GM18909 (cell line): Measurements from ENCODE around the gene ZNF786.
"Not testable (repeated sequence)": the region's sequence is repeated elsewhere in the genome, so short reads cannot be mapped to it uniquely, and the experiment has no call there.

Experiments used
- ATAC-seq: cut with Tn5 transposase; IDR thresholded peaks from one replicate; pipeline ENCODE4 v1.9.1; 2021; ENCODE audit warnings: mild to moderate bottlenecking; ENCODE audit not compliant: unreplicated experiment, poor library complexity

ZNF786 gene, protein sequence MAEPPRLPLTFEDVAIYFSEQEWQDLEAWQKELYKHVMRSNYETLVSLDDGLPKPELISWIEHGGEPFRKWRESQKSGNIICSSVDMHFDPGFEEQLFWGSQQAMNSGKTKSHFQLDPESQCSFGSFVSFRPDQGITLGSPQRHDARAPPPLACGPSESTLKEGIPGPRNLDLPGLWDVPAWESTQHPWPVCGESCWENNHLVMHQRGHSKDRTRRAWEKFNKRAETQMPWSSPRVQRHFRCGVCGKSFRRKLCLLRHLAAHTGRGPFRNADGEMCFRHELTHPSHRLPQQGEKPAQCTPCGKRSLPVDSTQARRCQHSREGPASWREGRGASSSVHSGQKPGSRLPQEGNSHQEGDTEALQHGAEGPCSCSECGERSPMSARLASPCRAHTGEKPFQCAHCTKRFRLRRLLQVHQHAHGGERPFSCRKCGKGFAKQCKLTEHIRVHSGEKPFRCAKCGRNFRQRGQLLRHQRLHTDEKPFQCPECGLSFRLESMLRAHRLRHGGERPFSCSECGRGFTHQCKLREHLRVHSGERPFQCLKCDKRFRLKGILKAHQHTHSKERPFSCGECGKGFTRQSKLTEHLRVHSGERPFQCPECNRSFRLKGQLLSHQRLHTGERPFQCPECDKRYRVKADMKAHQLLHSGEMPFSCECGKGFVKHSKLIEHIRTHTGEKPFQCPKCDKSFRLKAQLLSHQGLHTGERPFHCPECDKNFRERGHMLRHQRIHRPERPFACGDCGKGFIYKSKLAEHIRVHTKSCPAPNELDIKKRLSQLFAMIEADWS

DNA sequence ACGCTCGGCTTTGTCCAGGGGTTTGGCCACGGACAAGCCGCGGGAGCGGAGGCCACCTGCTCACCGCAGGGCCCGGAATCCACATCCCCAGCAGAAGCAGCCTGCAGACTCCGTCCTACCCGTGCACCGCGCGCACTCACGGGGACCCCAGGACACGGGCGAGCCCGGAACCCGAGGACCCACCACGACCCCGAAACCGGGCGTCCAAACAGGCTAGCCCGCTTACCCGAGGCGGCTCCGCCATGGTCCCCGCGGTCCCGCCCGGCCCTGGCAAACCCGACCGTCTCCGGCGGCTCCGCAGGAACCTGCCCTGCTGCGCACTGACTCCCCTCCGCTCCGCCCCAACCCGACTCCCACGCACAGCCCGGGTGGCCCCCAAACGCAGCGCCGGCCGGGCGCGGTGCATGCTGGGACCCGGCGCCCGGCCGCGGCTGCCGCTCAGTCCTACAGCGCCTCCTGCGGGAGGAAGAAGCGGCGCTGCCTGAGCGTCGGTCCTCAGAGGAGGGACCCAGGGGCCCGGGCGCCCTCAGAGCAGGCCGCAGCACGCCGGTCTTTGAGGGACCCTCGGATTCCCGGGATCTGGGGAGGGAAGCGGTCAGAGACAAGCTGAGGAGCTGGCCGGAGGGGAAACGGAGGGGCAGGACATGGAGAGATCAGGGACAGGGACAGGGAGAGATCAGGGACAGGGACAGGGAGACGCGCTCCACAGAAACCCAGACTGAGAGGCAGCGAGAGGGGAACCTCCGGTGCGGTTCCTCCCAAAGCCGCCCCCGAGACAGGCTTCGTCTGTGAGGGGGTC, at the start of gene ZNF786:
Gene ZNF786 (minus strand): TSS at position 322 of the 799 bp plus-strand sequence. CDS start 78 bp downstream, at position 244.
- peak; percentile 86 for ATAC-seq

GRCh38 chr7:149136118-149136517, 45.6 kb upstream of the ZNF786 start:
- no peak for ATAC-seq

GRCh38 chr7:149133028-149133710, 42.7 kb upstream of the ZNF786 start:
- ATAC-seq, result no peak

DNA sequence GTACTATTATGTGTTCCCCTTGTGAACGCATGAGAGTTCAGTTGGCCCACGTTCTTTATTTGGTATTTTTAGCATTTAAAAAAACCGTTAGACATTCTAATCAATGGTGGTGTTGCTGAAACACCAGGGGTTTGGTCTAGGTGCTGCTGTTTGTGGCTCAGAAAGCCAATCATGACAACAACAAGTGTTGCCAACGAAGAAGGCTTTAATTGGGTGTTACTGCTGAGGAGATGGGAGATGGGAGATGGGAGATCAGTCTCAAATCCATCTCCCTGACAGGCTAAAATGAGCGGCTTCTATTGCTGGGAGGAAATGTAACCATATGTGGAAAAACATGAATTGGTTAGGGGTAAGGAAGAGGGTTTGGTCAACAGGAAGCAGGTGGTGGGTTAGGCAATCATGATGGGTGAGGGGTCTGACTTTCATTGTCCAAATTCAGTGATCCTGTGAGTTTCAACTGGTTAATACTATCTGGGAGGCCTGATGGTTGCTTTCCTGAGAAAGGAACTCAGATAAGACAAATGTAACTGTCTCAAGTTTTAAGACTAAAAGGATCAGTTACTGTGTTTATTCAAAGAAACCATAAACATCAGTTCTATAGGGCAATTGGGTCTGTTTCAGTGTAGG, 40.2 kb upstream of the ZNF786 start:
- ATAC-seq, result no peak

GRCh38 chr7:149126662-149127266, 36.2 kb upstream of the ZNF786 start:
- ATAC-seq, result peak; percentile 48

- ATAC-seq, result peak; percentile 88
Observed at GRCh38 chr7:149125863-149126661, 35.5 kb upstream of the ZNF786 start, which contains the start of gene ZNF425. ZNF425 (minus strand) TSS chr7:149126324; CDS start chr7:149126213, 111 bp downstream.

- ATAC-seq, result no peak
Observed at GRCh38 chr7:149125189-149125862, 34.8 kb upstream of the ZNF786 start.

DNA sequence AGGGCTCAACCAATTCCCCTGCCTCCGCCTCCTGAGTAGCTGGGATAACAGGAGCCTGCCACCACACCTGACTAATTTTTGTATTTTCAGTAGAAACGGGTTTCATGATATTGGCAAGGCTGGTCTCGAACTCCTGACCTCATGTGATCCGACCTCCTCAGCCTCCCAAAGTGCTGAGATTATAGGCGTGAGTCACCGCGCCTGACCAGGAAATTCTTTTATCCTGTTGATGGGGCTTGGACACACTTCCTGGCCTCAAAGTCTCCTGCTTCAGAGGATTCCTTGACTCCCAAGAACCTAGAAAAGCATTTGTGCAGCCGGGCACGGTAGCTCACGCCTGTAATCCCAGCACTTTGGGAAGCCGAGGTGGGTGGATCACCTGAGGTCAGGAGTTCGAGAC, 19.5 kb upstream of the ZNF786 start:
- ATAC-seq, result no peak

- no peak for ATAC-seq
Observed at GRCh38 chr7:149104749-149105148, 14.2 kb upstream of the ZNF786 start.

GRCh38 chr7:149104214-149104613, 13.7 kb upstream of the ZNF786 start:
- no peak for ATAC-seq

DNA sequence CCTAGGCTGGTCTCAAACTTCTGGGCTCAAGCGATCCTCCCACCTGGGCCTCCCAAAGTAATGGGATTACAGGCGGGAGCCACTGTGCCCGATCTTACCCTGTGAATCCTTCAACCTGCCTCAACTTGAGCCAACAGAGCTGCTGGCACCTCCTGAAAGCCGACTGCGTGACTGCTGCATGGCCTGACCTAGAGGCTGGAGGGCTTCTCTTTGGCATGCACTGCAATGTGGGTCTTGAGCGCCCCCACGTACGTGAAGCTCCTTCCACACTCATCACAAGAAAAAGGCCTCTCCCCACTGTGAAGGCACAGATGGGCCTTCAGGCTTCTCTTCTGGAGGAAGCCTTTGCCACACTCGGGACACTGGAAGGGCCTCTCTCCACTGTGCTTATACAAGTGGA, 12.9 kb upstream of the ZNF786 start:
- no peak for ATAC-seq

GRCh38 chr7:149102666-149103065, 12.1 kb upstream of the ZNF786 start:
- ATAC-seq, result no peak

GRCh38 chr7:149100821-149101220, 10.3 kb upstream of the ZNF786 start:
- ATAC-seq, result no peak

DNA sequence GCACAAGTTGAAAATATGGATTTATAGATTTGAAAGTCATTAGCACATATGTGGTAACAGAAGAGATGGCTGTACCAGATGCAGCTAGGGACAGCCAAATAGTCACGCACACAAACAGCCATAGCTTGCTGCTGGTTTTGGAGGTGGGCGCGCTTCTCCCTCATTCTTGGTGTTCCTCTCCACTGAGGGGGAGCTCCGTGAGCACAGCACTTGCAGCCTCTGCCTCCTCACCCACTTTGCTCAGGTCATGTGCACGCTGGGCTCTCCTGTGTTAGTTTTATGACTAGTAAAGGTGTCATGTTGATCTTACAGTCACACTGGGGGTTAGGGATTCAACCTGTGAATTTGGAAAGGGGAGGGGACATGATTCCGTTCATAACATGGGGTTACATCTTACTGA, 8.5 kb upstream of the ZNF786 start:
- no peak for ATAC-seq

GRCh38 chr7:149097088-149097487, 6.6 kb upstream of the ZNF786 start:
- no peak for ATAC-seq

- ATAC-seq, result no peak
Observed at GRCh38 chr7:149093228-149093627, 2.7 kb upstream of the ZNF786 start.

- not testable (repeated sequence) for ATAC-seq
Observed at GRCh38 chr7:149092244-149092643, 1.7 kb upstream of the ZNF786 start.

DNA sequence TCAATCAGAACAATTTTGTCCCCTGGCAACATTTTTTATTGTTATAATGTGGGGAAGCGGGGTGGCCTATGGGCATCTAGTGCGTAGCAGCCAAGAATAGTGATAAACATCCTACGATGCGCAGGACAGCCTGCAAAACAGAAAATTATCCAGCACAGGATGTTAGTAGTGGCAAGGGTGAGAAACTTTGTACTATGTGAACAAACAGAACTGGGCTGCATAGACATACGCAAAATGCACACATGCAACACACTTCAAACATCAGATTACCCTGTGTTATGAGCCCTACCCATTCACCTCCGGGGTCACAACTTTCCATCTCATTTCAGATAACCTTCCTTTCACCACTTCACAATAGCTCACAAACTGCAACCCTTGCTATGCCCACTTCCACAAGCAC, 3.1 kb downstream of the ZNF786 start:
- ATAC-seq, result no peak
